T-helper 17 cell (primary cell): ENCODE measurements around the gene PGAP3. TPM values are rescaled to one million over a fixed set of nuclear protein-coding genes. Genes with fewer than 3 reads are reported as not detected.
A peak's percentile ranks its signal among the peaks of the same experiment; 100 is the strongest.

Experiments used
- ATAC-seq: fragments of 150-1000 bp; cut with Tn5 transposase; 2 replicates; pipeline ENCODE4 v1.10.0; 2021; ENCODE audit warnings: mild to moderate bottlenecking, moderate library complexity
- DNase-seq, 3 donors: peaks; one replicate each; pipeline versions ENCODE4 v3.0.0 to v3.0.0-alpha.2; 2020 to 2021
- H3K9me3 ChIP-seq: one replicate; pipeline ENCODE4 v1.7.0; 2013; ENCODE audit warnings: low read length, mild to moderate bottlenecking; ENCODE audit not compliant: control insufficient read depth, poor library complexity, severe bottlenecking
- H3K27ac Mint-ChIP-seq: one replicate; pipeline ENCODE4 v1.8.0; 2022; ENCODE audit warnings: mild to moderate bottlenecking, moderate library complexity, mixed read lengths
- H3K27me3 Mint-ChIP-seq: one replicate; pipeline ENCODE4 v1.8.0; 2022; ENCODE audit warnings: mixed read lengths
- H3K36me3 Mint-ChIP-seq: one replicate; pipeline ENCODE4 v1.8.0; 2022; ENCODE audit warnings: low read depth, mixed read lengths
- H3K4me1 Mint-ChIP-seq: one replicate; pipeline ENCODE4 v1.8.0; 2022; ENCODE audit warnings: mild to moderate bottlenecking, mixed read lengths
- H3K4me3 Mint-ChIP-seq: one replicate; pipeline ENCODE4 v1.8.0; 2022; ENCODE audit warnings: mild to moderate bottlenecking, moderate library complexity, mixed read lengths
- total RNA-seq, 4 donors: library from RNA in 2 of 4; stranded (reverse) in 2 of 4; gene quantifications; one replicate each; pipeline ENCODE4 v1.2.3 and lab custom pipeline; 2022 to 2026

PGAP3 gene
- total RNA-seq, 2 donors from 2014 or later: 28.8 to 31.3 TPM

- no peak overlapping the region for H3K4me3 Mint-ChIP-seq
- no peak for DNase-seq
- H3K4me1 Mint-ChIP-seq: no peaks in the 10 kb centered on the region
- H3K9me3 ChIP-seq: no peaks in the 10 kb centered on the region
- no peak overlapping the region for H3K27ac Mint-ChIP-seq
- no peaks in the 10 kb centered on the region for H3K36me3 Mint-ChIP-seq
- peaks cover 14% of the 10 kb centered on the region for H3K27me3 Mint-ChIP-seq
- ATAC-seq: no peak
Observed at GRCh38 chr17:39661744-39662541, 25.9 kb downstream of the PGAP3 start.

GRCh38 chr17:39660397-39661385 is 27.2 kb downstream of the PGAP3 start:
- ATAC-seq (no peak), DNase-seq (no peak)
- Mint-ChIP-seq H3K36me3 (no peaks in the 10 kb centered on the region), H3K27ac (no peak overlapping the region), H3K4me3 (no peak overlapping the region), H3K4me1 (no peaks in the 10 kb centered on the region), H3K27me3 (peaks cover 4% of the 10 kb centered on the region)
- no peaks in the 10 kb centered on the region for H3K9me3 ChIP-seq

- H3K27me3 Mint-ChIP-seq: no peaks in the 10 kb centered on the region
- no peaks in the 10 kb centered on the region for H3K9me3 ChIP-seq
- peaks cover 2% of the 10 kb centered on the region for H3K36me3 Mint-ChIP-seq
- H3K4me1 Mint-ChIP-seq: no peaks in the 10 kb centered on the region
- DNase-seq (no peak), ATAC-seq (no peak)
- peak overlapping the region; percentile 41 for H3K27ac Mint-ChIP-seq
- no peak overlapping the region for H3K4me3 Mint-ChIP-seq
Observed at GRCh38 chr17:39660011-39660360, 27.9 kb downstream of the PGAP3 start.

GRCh38 chr17:39659279-39660010 is 28.4 kb downstream of the PGAP3 start:
- ATAC-seq (peak; percentile 39), DNase-seq (no peak)
- peaks cover 2% of the 10 kb centered on the region for H3K36me3 Mint-ChIP-seq
- no peaks in the 10 kb centered on the region for H3K9me3 ChIP-seq
- H3K27ac Mint-ChIP-seq: peak overlapping the region; percentile 41
- no peaks in the 10 kb centered on the region for H3K4me1 Mint-ChIP-seq
- no peak overlapping the region for H3K4me3 Mint-ChIP-seq
- H3K27me3 Mint-ChIP-seq: no peaks in the 10 kb centered on the region

- no peaks in the 10 kb centered on the region for H3K9me3 ChIP-seq
- peaks cover 2% of the 10 kb centered on the region for H3K4me1 Mint-ChIP-seq
- peaks cover 2% of the 10 kb centered on the region for H3K36me3 Mint-ChIP-seq
- no peak overlapping the region for H3K4me3 Mint-ChIP-seq
- no peaks in the 10 kb centered on the region for H3K27me3 Mint-ChIP-seq
- ATAC-seq (no peak), DNase-seq (no peak)
- H3K27ac Mint-ChIP-seq: no peak overlapping the region
Observed at GRCh38 chr17:39658760-39659159, 29.1 kb downstream of the PGAP3 start.

- H3K4me1 Mint-ChIP-seq: peaks cover 5% of the 10 kb centered on the region
- DNase-seq: no peak
- no peaks in the 10 kb centered on the region for H3K9me3 ChIP-seq
- H3K27me3 Mint-ChIP-seq: no peaks in the 10 kb centered on the region
- no peak overlapping the region for H3K4me3 Mint-ChIP-seq
- H3K36me3 Mint-ChIP-seq: peaks cover 2% of the 10 kb centered on the region
- no peak overlapping the region for H3K27ac Mint-ChIP-seq
- ATAC-seq: no peak
Observed at GRCh38 chr17:39658346-39658745, 29.5 kb downstream of the PGAP3 start.

- DNase-seq: no peak
- ATAC-seq: no peak
- Mint-ChIP-seq H3K27ac (peak overlapping the region; percentile 47), H3K4me3 (no peak overlapping the region), H3K36me3 (peaks cover 2% of the 10 kb centered on the region), H3K4me1 (peaks cover 24% of the 10 kb centered on the region), H3K27me3 (no peaks in the 10 kb centered on the region)
- H3K9me3 ChIP-seq: no peaks in the 10 kb centered on the region
Observed at GRCh38 chr17:39655105-39655504, 32.8 kb downstream of the PGAP3 start.

GRCh38 chr17:39653662-39654331 is 34.1 kb downstream of the PGAP3 start:
- peak overlapping the region; percentile 88 for H3K27ac Mint-ChIP-seq
- H3K27me3 Mint-ChIP-seq: no peaks in the 10 kb centered on the region
- no peaks in the 10 kb centered on the region for H3K9me3 ChIP-seq
- H3K4me1 Mint-ChIP-seq: peaks cover 32% of the 10 kb centered on the region
- H3K36me3 Mint-ChIP-seq: peaks cover 2% of the 10 kb centered on the region
- peak; percentile 92 for ATAC-seq
- H3K4me3 Mint-ChIP-seq: peak overlapping the region; percentile 41
- peak; percentile 61 to 86 (median 68) for DNase-seq

GRCh38 chr17:39653316-39653661 is 34.6 kb downstream of the PGAP3 start:
- Mint-ChIP-seq H3K27ac (no peak overlapping the region), H3K4me1 (peaks cover 34% of the 10 kb centered on the region)
- no peak for ATAC-seq

GRCh38 chr17:39652587-39653315 is 35.1 kb downstream of the PGAP3 start:
- ATAC-seq (no peak), DNase-seq (no peak)
- H3K9me3 ChIP-seq: no peaks in the 10 kb centered on the region
- Mint-ChIP-seq H3K36me3 (peaks cover 2% of the 10 kb centered on the region), H3K4me3 (peak overlapping the region; percentile 31), H3K27ac (no peak overlapping the region), H3K27me3 (no peaks in the 10 kb centered on the region), H3K4me1 (peaks cover 35% of the 10 kb centered on the region)

More at GRCh38 chr17:39653316-39653661, 34.6 kb downstream of the PGAP3 start:
- DNase-seq: no peak
- no peaks in the 10 kb centered on the region for H3K27me3 Mint-ChIP-seq
- H3K9me3 ChIP-seq: no peaks in the 10 kb centered on the region
- no peak overlapping the region for H3K4me3 Mint-ChIP-seq
- peaks cover 2% of the 10 kb centered on the region for H3K36me3 Mint-ChIP-seq

GRCh38 chr17:39651923-39652586 is 35.8 kb downstream of the PGAP3 start:
- no peaks in the 10 kb centered on the region for H3K27me3 Mint-ChIP-seq
- peak overlapping the region; percentile 79 for H3K27ac Mint-ChIP-seq
- ATAC-seq (no peak), DNase-seq (no peak)
- H3K36me3 Mint-ChIP-seq: peaks cover 2% of the 10 kb centered on the region
- no peaks in the 10 kb centered on the region for H3K9me3 ChIP-seq
- peaks cover 37% of the 10 kb centered on the region for H3K4me1 Mint-ChIP-seq
- H3K4me3 Mint-ChIP-seq: peak overlapping the region; percentile 31
